Osteoblast (primary cell): ENCODE data around the gene RNF41. TPM values are rescaled to one million over a fixed set of nuclear protein-coding genes. Genes with fewer than 3 reads are reported as not detected.
"Not testable (repeated sequence)": the region's sequence is repeated elsewhere in the genome, so short reads cannot be mapped to it uniquely, and the experiment has no call there.

Experiments
- DNase-seq: peaks from one replicate; pipeline ENCODE4 v3.0.0; 2011; ENCODE audit warnings: low spot score, mixed read lengths; ENCODE audit not compliant: insufficient read length; ENCODE audit errors: missing footprints
- H2AFZ ChIP-seq: 2 replicates; pipeline ENCODE4 v1.6.0; 2011; ENCODE audit warnings: mild to moderate bottlenecking, low read length
- H3K27ac ChIP-seq: 2 replicates; pipeline ENCODE4 v1.5.1; 2011; ENCODE audit warnings: mild to moderate bottlenecking, low read depth, low read length, moderate library complexity
- H3K27me3 ChIP-seq: 2 replicates; pipeline ENCODE4 v1.6.0; 2012; ENCODE audit warnings: mild to moderate bottlenecking, control low read depth, inconsistent platforms, low read length, moderate library complexity; ENCODE audit not compliant: insufficient read depth
- H3K36me3 ChIP-seq: 2 replicates; pipeline ENCODE4 v1.5.1; 2011; ENCODE audit warnings: mild to moderate bottlenecking, low read length, control low read depth, moderate library complexity; ENCODE audit not compliant: insufficient read depth
- H3K4me1 ChIP-seq: 2 replicates; pipeline ENCODE4 v1.5.1; 2011; ENCODE audit warnings: mild to moderate bottlenecking, low read length, control low read depth, moderate library complexity; ENCODE audit not compliant: insufficient read depth
- H3K4me2 ChIP-seq: 2 replicates; pipeline ENCODE4 v1.6.0; 2011; ENCODE audit warnings: mild to moderate bottlenecking, low read length; ENCODE audit not compliant: insufficient read depth
- H3K4me3 ChIP-seq: fragments of 200-600 bp; sonication (generic); 3 replicates; pipeline ENCODE4 v1.5.1; 2012; ENCODE audit warnings: mild to moderate bottlenecking, low read length, inconsistent platforms; ENCODE audit not compliant: insufficient read depth
- H3K79me2 ChIP-seq: 2 replicates; pipeline ENCODE4 v1.6.0; 2012; ENCODE audit warnings: mild to moderate bottlenecking, low read length, control low read depth, inconsistent platforms; ENCODE audit not compliant: insufficient read depth
- H3K9me3 ChIP-seq: 2 replicates; pipeline ENCODE4 v1.5.1; 2011; ENCODE audit warnings: low read depth, low read length, control low read depth
- H4K20me1 ChIP-seq: 2 replicates; pipeline ENCODE4 v1.6.0; 2012; ENCODE audit warnings: mild to moderate bottlenecking, low read length, control low read depth; ENCODE audit not compliant: insufficient read depth
- CTCF ChIP-seq: IDR thresholded peaks from 2 replicates; pipeline ENCODE4 v1.5.1; 2011; ENCODE audit warnings: mild to moderate bottlenecking, low read depth, low read length, moderate library complexity; ENCODE audit errors: extremely low read depth
- total RNA-seq: library from RNA; depleted of rRNA; stranded (reverse); fragments of >200 nt; gene quantifications from 2 replicates; pipeline ENCODE4 v1.2.3, GENCODE V29; 2012

RNF41 gene
- total RNA-seq, 1 donor, result 159 TPM

GRCh38 chr12:56262955-56263354 is 41.2 kb upstream of the RNF41 start:
- H3K4me2 ChIP-seq, H3K4me3 ChIP-seq, H3K27ac ChIP-seq, H3K9me3 ChIP-seq, H3K79me2 ChIP-seq, H4K20me1 ChIP-seq, H2AFZ ChIP-seq, H3K36me3 ChIP-seq, H3K27me3 ChIP-seq, DNase-seq: not testable (repeated sequence)
- H3K4me1 ChIP-seq, result peaks cover 30% of the 10 kb centered on the region

GRCh38 chr12:56261503-56262232 is 39.9 kb upstream of the RNF41 start:
- Histone ChIP-seq H3K79me2 (peaks cover 15% of the 10 kb centered on the region), H3K36me3 (peaks cover 1% of the 10 kb centered on the region), H3K4me1 (peaks cover 32% of the 10 kb centered on the region), H3K9me3 (no peaks in the 10 kb centered on the region), H3K4me3 (no peak overlapping the region), H4K20me1 (peaks cover 11% of the 10 kb centered on the region), H3K27me3 (no peaks in the 10 kb centered on the region), H3K27ac (peak overlapping the region; percentile 45), H3K4me2 (peak overlapping the region; percentile 57), H2AFZ (peak overlapping the region; percentile 28)
- TF ChIP-seq CTCF, result no peak
- peak; percentile 96 for DNase-seq

GRCh38 chr12:56260921-56261320 is 39.2 kb upstream of the RNF41 start:
- H2AFZ ChIP-seq, result no peak overlapping the region
- peaks cover 33% of the 10 kb centered on the region for H3K4me1 ChIP-seq
- H3K9me3 ChIP-seq, result no peaks in the 10 kb centered on the region
- peaks cover 22% of the 10 kb centered on the region for H3K79me2 ChIP-seq
- H3K27me3 ChIP-seq, result no peaks in the 10 kb centered on the region
- no peak for TF ChIP-seq CTCF
- no peak overlapping the region for H3K4me2 ChIP-seq
- no peak overlapping the region for H3K27ac ChIP-seq
- H4K20me1 ChIP-seq, result peaks cover 19% of the 10 kb centered on the region
- H3K4me3 ChIP-seq, result no peak overlapping the region
- DNase-seq, result peak; percentile 6
- H3K36me3 ChIP-seq, result peaks cover 9% of the 10 kb centered on the region

GRCh38 chr12:56260380-56260779 is 38.7 kb upstream of the RNF41 start:
- peak; percentile 74 for DNase-seq
- TF ChIP-seq CTCF, result no peak

More at GRCh38 chr12:56260380-56260779, 38.7 kb upstream of the RNF41 start:
- Histone ChIP-seq H2AFZ (no peak overlapping the region), H3K4me1 (peaks cover 37% of the 10 kb centered on the region), H3K27ac (no peak overlapping the region), H3K79me2 (peaks cover 28% of the 10 kb centered on the region), H3K4me3 (no peak overlapping the region), H3K36me3 (peaks cover 14% of the 10 kb centered on the region), H3K4me2 (no peak overlapping the region), H4K20me1 (peaks cover 24% of the 10 kb centered on the region), H3K27me3 (no peaks in the 10 kb centered on the region), H3K9me3 (no peaks in the 10 kb centered on the region)
